Endodermal cell (in vitro differentiated cells): ENCODE data around the gene ADGRF4. TPM values are rescaled to one million over a fixed set of nuclear protein-coding genes. Genes with fewer than 3 reads are reported as not detected.

Source experiments
- DNase-seq: peaks from one replicate; pipeline ENCODE4 v3.0.0-alpha.2; 2017
- H3K27ac ChIP-seq: 2 replicates; pipeline ENCODE4 v1.5.1; 2013; ENCODE audit warnings: mild to moderate bottlenecking, low read depth, low read length, moderate library complexity
- H3K27me3 ChIP-seq: 2 replicates; pipeline ENCODE4 v1.6.1; 2013; ENCODE audit warnings: mild to moderate bottlenecking, low read length, moderate library complexity; ENCODE audit not compliant: insufficient read depth, control insufficient read depth, poor library complexity, severe bottlenecking
- H3K36me3 ChIP-seq: 2 replicates; pipeline ENCODE4 v1.7.0; 2013; ENCODE audit warnings: mild to moderate bottlenecking, low read length, moderate library complexity; ENCODE audit not compliant: control insufficient read depth, insufficient read depth
- H3K4me1 ChIP-seq: one replicate; pipeline ENCODE4 v1.7.0; 2013; ENCODE audit warnings: low read length; ENCODE audit not compliant: control insufficient read depth, insufficient read depth
- H3K4me3 ChIP-seq: 2 replicates; pipeline ENCODE4 v1.5.1; 2013; ENCODE audit warnings: mild to moderate bottlenecking, low read length, moderate library complexity
- H3K9ac ChIP-seq: 2 replicates; pipeline ENCODE4 v1.6.1; 2013; ENCODE audit warnings: mild to moderate bottlenecking, low read length, moderate library complexity; ENCODE audit not compliant: poor library complexity, severe bottlenecking; ENCODE audit errors: extremely low read depth
- H3K9me3 ChIP-seq: 2 replicates; pipeline ENCODE4 v1.6.1; 2013; ENCODE audit warnings: mild to moderate bottlenecking, low read length, moderate library complexity; ENCODE audit not compliant: control insufficient read depth
- H3K27ac Mint-ChIP-seq: 2 replicates; pipeline ENCODE4 v1.8.0; 2020; ENCODE audit warnings: mixed read lengths
- H3K27me3 Mint-ChIP-seq: 2 replicates; pipeline ENCODE4 v1.8.0; 2021; ENCODE audit warnings: mild to moderate bottlenecking, mixed read lengths; ENCODE audit not compliant: insufficient read depth
- H3K36me3 Mint-ChIP-seq: 2 replicates; pipeline ENCODE4 v1.8.0; 2020; ENCODE audit warnings: low read depth, mixed read lengths
- H3K4me1 Mint-ChIP-seq: 2 replicates; pipeline ENCODE4 v1.8.0; 2020; ENCODE audit warnings: mixed read lengths
- H3K4me3 Mint-ChIP-seq: 2 replicates; pipeline ENCODE4 v1.8.0; 2020; ENCODE audit warnings: mild to moderate bottlenecking, moderate library complexity, mixed read lengths
- H3K9me3 Mint-ChIP-seq: 2 replicates; pipeline ENCODE4 v1.8.0; 2020; ENCODE audit warnings: mild to moderate bottlenecking, mixed read lengths
- CTCF ChIP-seq: fragments of 200-600 bp; sonication (generic); conservative IDR thresholded peaks from 2 replicates; pipeline ENCODE4 v1.5.0; 2021; ENCODE audit warnings: antibody characterized with exemption, mild to moderate bottlenecking
- WGBS, 2 experiments: methylation state at CpG; one replicate each; pipeline versions ENCODE4 v1.1.5 to v1.1.7; 2013; ENCODE audit warnings: missing lambda C conversion rate in 2 of 2, mixed read lengths in 1 of 2; ENCODE audit not compliant: insufficient coverage in 1 of 2, insufficient read length in 1 of 2; 5-methylcytosine and 5-hydroxymethylcytosine counted together
- total RNA-seq, 2 donors: library from RNA; stranded (reverse); fragmentation: NEBNext Ultra II Directional in 1 of 2; extraction: Animal tissue kit (Norgen Biotek cat#: 25700) in 1 of 2; gene quantifications; 2 replicates in 1 of 2; 3 replicates in 1 of 2; pipeline ENCODE4 v1.2.1, GENCODE V29; 2021

ADGRF4 gene
- total RNA-seq, 2 donors from 2014 or later: 0.18 to 1.3 TPM

GRCh38 chr6:47690791-47691190 is 7.6 kb upstream of the ADGRF4 start:
- H3K27ac ChIP-seq: no peak overlapping the region
- H3K4me3 Mint-ChIP-seq: no peak overlapping the region

GRCh38 chr6:47697925-47698324 is 455 bp upstream of the ADGRF4 start:
- Mint-ChIP-seq H3K4me1 (peaks cover 50% of the 10 kb centered on the region), H3K9me3 (no peaks in the 10 kb centered on the region), H3K4me3 (no peak overlapping the region), H3K36me3 (no peaks in the 10 kb centered on the region), H3K27ac (no peak overlapping the region), H3K27me3 (no peaks in the 10 kb centered on the region)
- no peak overlapping the region for H3K4me3 ChIP-seq
- H3K27me3 ChIP-seq: no peaks in the 10 kb centered on the region
- H3K27ac ChIP-seq: no peak overlapping the region
- WGBS, 2 experiments: 99 to 100% methylated on average over 1 to 2 of the region's 2 CpGs
- no peak for DNase-seq
- no peak for TF ChIP-seq CTCF
- peaks cover 14% of the 10 kb centered on the region for H3K4me1 ChIP-seq
- H3K9me3 ChIP-seq: no peaks in the 10 kb centered on the region
- H3K36me3 ChIP-seq: peaks cover 20% of the 10 kb centered on the region
- H3K9ac ChIP-seq: no peak overlapping the region

More at GRCh38 chr6:47690791-47691190, 7.6 kb upstream of the ADGRF4 start:
- Histone ChIP-seq H3K9me3 (no peaks in the 10 kb centered on the region), H3K4me1 (peaks cover 5% of the 10 kb centered on the region), H3K27me3 (no peaks in the 10 kb centered on the region), H3K4me3 (no peak overlapping the region), H3K36me3 (peaks cover 50% of the 10 kb centered on the region), H3K9ac (no peak overlapping the region)
- Mint-ChIP-seq H3K36me3 (no peaks in the 10 kb centered on the region), H3K4me1 (peaks cover 11% of the 10 kb centered on the region), H3K27ac (no peak overlapping the region), H3K27me3 (no peaks in the 10 kb centered on the region), H3K9me3 (no peaks in the 10 kb centered on the region)
- DNase-seq: no peak
- WGBS, 2 experiments: 83 to 95% methylated on average over 2 of the region's 2 CpGs
- no peak for TF ChIP-seq CTCF

GRCh38 chr6:47700053-47700452 is 1.7 kb downstream of the ADGRF4 start:
- no peaks in the 10 kb centered on the region for H3K27me3 Mint-ChIP-seq
- Histone ChIP-seq H3K9ac (no peak overlapping the region), H3K9me3 (no peaks in the 10 kb centered on the region), H3K4me3 (no peak overlapping the region), H3K27me3 (no peaks in the 10 kb centered on the region), H3K27ac (no peak overlapping the region), H3K36me3 (peaks cover 16% of the 10 kb centered on the region), H3K4me1 (peaks cover 10% of the 10 kb centered on the region)
- TF ChIP-seq CTCF: no peak
- H3K36me3 Mint-ChIP-seq: no peaks in the 10 kb centered on the region
- H3K27ac Mint-ChIP-seq: no peak overlapping the region
- DNase-seq: no peak
- no peak overlapping the region for H3K4me3 Mint-ChIP-seq
- 94 to 100% methylated on average over 4 to 5 of the region's 5 CpGs for WGBS, 2 experiments
- H3K9me3 Mint-ChIP-seq: no peaks in the 10 kb centered on the region
- H3K4me1 Mint-ChIP-seq: peaks cover 45% of the 10 kb centered on the region
